C4-2B (cell line): Measurements from ENCODE around the gene FLG2.

Source experiments
- ZFX ChIP-seq: fragments of 450-650 bp; IDR thresholded peaks from 2 replicates; pipeline ENCODE4 v1.6.1; 2017
- TF ChIP-seq, protein P1 (sequence below): fragments of 450-650 bp; conservative IDR thresholded peaks from 2 replicates; pipeline ENCODE4 v1.5.1; 2017; ENCODE audit warnings: mild to moderate bottlenecking

DNA sequence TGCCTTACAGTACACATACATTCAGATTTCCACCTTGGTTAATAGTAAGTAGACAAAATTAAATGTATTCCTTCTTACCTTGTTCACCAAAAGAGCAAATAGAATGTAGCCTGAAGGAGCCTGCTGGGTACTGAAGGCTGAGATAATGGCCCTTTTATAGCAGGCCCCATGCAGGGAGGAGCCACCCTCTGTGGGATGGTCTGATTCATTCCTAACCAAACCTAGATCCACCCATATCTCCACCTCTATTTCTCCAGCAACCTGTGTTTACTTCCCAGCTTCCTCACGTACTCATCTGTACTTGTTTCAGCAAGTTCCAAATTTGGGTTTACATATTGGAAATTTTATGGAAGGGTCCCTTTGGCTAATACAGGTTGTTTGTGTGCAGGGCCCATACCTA lies 34.7 kb downstream of the FLG2 start, which contains the start of gene FLG:
- TF ChIP-seq, protein P1, sequence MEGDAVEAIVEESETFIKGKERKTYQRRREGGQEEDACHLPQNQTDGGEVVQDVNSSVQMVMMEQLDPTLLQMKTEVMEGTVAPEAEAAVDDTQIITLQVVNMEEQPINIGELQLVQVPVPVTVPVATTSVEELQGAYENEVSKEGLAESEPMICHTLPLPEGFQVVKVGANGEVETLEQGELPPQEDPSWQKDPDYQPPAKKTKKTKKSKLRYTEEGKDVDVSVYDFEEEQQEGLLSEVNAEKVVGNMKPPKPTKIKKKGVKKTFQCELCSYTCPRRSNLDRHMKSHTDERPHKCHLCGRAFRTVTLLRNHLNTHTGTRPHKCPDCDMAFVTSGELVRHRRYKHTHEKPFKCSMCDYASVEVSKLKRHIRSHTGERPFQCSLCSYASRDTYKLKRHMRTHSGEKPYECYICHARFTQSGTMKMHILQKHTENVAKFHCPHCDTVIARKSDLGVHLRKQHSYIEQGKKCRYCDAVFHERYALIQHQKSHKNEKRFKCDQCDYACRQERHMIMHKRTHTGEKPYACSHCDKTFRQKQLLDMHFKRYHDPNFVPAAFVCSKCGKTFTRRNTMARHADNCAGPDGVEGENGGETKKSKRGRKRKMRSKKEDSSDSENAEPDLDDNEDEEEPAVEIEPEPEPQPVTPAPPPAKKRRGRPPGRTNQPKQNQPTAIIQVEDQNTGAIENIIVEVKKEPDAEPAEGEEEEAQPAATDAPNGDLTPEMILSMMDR, result no peak
- TF ChIP-seq ZFX, result no peak
